HG02840 (cell line): Measurements from ENCODE around the gene RIMBP3B.
"Not testable (repeated sequence)": the region's sequence is repeated elsewhere in the genome, so short reads cannot be mapped to it uniquely, and the experiment has no call there.

Experiments
- ATAC-seq: cut with Tn5 transposase; IDR thresholded peaks from one replicate; pipeline ENCODE4 v1.9.1; 2021; ENCODE audit warnings: mild to moderate bottlenecking, moderate library complexity, moderate number of reproducible peaks; ENCODE audit not compliant: unreplicated experiment, low FRiP score

RIMBP3B gene, protein sequence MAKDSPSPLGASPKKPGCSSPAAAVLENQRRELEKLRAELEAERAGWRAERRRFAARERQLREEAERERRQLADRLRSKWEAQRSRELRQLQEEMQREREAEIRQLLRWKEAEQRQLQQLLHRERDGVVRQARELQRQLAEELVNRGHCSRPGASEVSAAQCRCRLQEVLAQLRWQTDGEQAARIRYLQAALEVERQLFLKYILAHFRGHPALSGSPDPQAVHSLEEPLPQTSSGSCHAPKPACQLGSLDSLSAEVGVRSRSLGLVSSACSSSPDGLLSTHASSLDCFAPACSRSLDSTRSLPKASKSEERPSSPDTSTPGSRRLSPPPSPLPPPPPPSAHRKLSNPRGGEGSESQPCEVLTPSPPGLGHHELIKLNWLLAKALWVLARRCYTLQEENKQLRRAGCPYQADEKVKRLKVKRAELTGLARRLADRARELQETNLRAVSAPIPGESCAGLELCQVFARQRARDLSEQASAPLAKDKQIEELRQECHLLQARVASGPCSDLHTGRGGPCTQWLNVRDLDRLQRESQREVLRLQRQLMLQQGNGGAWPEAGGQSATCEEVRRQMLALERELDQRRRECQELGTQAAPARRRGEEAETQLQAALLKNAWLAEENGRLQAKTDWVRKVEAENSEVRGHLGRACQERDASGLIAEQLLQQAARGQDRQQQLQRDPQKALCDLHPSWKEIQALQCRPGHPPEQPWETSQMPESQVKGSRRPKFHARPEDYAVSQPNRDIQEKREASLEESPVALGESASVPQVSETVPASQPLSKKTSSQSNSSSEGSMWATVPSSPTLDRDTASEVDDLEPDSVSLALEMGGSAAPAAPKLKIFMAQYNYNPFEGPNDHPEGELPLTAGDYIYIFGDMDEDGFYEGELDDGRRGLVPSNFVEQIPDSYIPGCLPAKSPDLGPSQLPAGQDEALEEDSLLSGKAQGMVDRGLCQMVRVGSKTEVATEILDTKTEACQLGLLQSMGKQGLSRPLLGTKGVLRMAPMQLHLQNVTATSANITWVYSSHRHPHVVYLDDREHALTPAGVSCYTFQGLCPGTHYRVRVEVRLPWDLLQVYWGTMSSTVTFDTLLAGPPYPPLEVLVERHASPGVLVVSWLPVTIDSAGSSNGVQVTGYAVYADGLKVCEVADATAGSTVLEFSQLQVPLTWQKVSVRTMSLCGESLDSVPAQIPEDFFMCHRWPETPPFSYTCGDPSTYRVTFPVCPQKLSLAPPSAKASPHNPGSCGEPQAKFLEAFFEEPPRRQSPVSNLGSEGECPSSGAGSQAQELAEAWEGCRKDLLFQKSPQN (N-terminal part only)

DNA sequence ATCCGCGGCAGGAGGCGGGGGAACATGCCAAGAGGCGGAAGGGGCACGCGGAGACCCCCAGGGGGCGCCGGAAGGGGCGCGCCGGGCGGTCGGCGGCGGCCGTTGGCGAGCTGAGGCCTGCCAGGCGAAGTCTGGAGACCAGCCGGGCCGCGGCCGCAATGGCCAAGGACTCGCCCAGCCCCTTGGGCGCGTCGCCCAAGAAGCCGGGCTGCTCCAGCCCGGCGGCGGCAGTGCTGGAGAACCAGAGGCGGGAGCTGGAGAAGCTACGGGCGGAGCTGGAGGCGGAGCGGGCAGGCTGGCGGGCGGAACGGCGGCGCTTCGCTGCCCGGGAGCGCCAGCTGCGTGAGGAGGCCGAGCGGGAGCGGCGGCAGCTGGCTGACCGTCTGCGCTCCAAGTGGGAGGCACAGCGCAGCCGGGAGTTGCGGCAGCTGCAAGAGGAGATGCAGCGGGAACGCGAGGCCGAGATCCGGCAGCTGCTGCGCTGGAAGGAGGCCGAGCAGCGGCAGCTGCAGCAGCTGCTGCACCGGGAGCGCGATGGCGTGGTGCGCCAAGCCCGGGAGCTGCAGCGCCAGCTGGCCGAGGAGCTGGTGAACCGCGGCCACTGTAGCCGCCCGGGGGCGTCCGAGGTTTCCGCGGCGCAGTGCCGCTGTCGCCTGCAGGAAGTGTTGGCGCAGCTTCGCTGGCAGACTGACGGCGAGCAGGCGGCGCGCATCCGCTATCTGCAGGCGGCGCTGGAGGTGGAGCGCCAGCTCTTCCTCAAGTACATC lies at the start of gene RIMBP3B:
RIMBP3B (plus strand) TSS at position 51 of the 767 bp plus-strand sequence; CDS start at position 159, 108 bp downstream.
- not testable (repeated sequence) for ATAC-seq

DNA sequence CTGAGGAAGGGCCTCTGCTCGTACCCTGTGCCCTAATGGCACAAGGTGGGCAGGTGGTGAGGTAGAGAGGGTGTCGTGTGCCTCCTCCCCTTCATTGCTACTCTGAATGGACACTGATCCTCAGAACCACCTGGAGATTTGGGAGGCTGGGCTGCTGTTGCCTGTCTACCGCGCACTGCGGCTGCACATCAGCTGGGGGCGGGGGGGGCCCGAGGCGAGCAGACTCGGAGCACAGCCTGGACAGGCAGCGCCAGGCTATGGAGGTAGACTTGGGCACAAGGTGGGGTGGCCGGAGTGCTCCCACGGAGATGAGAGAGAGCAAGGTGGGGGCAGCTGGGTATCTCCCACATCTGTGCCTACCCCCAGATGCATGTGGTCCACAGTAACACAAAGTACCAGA lies 26.0 kb upstream of the RIMBP3B start:
- not testable (repeated sequence) for ATAC-seq

DNA sequence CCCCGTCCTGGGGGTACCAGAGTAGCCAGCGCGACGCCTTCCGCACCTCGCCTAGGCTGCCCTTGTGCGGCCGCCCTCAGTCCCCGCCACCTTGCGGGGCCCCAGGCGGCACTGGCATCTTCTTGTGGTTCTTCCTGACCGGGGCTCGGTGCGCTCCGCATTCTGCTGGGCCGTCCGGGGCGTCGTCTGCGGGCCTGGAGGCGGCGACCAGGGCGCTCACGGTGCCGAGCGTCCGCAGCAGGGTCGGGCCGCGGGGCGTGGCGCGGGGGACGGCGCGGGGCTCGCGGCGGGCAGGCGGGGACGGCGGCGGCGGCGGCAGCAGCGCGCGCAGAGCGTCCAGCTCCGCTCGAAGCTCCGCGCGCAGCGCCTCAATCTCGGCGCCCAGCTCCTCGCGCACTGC lies 23.0 kb upstream of the RIMBP3B start:
- not testable (repeated sequence) for ATAC-seq

DNA sequence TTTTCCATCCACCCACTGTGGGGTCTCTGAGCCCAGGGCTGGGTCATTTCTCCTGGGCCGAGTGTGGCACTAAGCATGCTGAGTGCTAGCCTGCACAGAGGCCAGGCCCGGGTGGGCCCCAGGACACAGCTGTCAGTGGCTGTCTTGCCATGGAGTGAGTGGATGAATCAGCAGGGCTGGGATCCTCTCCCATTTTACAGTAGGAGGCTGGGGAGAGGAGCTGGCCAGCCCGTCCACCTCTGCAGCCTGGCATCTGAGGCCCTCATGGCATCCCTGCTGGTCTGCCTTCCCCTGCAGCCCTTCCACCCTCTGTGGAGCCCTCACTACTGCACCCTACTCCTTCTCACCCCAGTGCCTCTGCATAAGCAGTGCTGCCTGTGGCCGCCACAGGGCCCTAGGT lies 21.1 kb upstream of the RIMBP3B start:
- not testable (repeated sequence) for ATAC-seq

DNA sequence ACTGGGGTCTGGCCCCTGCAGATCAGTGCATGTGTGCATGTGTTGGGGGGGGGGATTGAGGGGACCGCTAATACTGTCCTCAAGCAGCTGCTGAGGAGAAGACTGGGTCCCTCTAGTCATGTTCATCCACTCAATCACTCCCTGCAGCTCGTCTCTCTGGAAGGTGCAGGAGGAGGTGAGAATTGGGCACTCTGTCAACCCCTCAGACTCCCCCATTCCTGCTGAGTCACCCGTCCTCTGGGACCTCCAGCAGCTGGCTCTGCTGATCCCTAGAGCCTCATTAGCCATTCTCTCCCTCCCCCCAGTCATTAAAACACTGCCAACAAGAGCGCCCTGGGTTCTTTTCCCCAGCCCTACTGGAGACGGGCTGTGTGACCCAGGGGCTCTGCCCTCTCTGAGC lies 20.5 kb upstream of the RIMBP3B start:
- not testable (repeated sequence) for ATAC-seq

DNA sequence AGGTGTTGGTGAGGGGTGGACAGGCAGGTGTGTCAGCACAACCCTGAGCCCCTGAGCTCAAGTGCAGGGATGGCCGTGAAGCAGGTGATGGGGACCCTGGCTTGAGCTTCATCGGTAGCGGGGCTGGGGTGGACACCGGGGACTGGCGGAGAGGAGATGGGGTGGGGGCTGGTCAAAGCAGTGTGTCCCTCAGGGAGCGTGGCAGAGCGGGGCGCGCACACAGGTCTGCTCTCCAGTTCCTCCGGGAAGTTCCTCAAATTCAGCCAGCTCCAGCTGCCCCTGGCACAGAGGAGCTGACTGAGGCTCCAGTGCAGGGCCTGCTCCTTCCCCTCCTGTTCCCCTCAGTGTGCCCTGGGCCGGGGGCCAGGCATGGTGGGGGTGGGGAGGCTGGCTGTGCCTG lies 19.7 kb upstream of the RIMBP3B start:
- not testable (repeated sequence) for ATAC-seq

DNA sequence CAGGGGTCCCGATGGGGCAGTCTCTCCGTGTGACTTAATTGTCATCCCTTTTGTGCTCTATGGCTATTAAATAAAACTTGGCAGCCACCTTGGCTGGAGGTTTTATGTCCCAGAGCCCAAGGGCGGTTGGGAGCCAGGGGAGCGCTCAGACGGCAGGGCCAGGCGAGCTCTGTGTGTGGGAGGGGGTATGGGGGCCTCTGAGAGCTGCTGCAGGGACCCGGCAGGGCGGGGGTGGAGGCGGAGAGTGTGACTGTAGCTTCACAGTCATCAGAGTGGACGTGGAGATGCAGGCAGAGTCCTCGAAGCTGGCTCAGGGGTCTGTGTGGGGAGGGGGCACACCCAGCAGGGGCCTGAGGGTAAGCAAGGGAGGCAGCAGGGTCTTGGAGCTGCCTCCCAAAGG lies 19.2 kb upstream of the RIMBP3B start:
- ATAC-seq = not testable (repeated sequence)

DNA sequence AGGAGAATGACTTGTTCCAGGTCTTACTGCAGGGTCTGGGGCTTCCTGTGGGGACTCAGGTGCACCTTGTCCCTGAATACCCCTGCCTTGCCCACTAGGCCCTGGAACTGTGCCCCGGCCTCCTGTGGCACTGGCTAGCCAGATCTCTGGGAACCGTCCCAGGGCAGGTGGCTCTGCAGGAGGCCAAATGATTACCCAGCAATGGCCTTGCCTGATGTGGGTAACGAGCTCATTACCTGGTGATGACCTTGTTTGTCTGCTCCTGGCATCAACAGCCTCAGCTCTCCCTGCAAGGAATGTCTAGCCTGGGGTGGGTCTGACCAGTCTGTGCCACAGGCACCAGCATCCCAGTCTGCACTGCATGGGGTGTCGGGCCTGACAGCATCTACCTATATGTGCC lies 18.2 kb upstream of the RIMBP3B start:
- ATAC-seq = not testable (repeated sequence)

DNA sequence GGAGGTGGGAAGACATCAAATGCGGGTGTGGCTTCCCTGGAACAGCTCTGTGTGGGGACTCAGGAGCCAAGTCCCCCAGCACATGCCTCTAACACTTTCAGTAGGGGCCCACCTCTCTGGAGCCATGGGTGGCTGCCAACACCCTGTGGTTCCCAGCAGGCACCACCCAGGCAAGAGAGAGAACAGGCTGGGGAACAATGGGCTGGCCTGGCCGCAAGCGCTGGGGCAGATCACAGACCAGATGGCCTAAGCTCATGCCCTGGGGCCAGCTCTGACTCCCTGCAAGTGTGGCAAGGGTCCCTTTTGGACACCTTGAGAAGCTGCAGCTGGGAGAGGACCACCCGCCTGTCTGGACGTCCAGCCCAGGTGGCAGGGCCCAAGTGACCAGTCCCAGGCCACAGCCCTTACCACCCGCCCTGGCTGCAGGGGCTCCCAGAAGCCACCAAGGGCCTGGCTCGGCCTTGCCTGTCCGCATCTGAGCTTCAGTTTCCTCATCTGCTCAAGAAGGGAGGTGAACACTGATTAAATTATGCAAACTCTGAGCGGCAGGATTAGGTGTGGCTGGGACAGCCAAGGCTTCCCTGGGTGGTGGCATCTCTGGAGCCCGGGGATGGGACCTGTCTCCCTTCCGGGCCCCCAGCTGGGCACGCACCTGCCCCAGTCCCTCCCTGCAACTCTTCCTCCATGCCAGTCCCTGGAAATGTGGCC lies 14.8 kb upstream of the RIMBP3B start:
- not testable (repeated sequence) for ATAC-seq

DNA sequence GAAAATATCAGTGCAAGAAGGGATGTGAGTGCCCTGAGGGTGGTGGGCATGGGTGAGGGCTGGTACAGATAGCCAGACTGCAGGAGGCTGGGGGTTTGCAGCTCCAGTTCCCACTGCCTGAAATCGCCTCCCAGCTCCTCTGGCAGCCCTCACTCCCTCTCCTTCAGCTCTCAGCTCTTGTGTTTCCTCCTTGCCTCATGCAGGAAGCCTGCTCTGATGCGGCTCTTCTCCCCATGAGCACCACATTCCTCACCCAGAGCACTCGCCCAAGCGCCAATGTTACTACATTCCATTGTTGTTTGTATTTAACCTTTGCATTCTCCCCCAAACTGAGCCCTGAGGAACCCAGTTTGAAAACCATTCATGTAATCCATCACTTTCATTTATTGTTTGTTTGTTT lies 7.7 kb upstream of the RIMBP3B start:
- ATAC-seq = not testable (repeated sequence)

DNA sequence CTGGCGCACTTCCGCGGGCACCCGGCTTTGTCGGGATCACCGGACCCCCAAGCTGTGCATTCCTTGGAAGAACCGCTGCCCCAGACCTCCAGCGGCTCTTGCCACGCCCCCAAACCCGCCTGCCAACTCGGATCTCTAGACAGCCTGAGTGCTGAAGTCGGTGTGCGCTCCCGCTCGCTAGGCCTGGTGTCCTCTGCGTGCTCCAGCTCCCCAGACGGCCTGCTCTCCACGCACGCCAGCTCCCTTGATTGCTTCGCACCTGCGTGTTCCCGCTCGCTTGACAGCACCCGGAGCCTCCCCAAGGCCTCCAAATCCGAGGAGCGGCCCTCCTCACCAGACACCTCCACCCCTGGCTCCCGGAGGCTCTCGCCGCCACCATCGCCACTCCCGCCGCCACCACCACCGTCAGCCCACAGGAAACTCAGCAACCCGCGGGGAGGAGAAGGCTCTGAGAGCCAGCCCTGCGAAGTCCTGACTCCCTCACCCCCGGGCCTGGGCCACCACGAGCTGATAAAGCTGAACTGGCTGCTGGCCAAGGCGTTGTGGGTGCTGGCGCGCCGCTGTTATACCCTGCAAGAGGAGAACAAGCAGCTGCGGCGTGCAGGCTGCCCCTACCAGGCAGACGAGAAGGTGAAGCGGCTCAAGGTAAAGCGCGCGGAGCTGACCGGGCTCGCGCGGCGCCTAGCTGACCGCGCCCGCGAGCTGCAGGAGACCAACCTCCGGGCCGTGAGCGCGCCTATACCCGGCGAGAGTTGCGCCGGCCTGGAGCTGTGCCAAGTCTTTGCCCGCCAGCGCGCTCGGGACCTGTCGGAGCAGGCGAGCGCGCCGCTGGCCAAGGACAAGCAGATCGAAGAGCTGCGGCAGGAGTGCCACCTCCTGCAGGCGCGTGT lies 1.2 kb downstream of the RIMBP3B start:
- not testable (repeated sequence) for ATAC-seq

DNA sequence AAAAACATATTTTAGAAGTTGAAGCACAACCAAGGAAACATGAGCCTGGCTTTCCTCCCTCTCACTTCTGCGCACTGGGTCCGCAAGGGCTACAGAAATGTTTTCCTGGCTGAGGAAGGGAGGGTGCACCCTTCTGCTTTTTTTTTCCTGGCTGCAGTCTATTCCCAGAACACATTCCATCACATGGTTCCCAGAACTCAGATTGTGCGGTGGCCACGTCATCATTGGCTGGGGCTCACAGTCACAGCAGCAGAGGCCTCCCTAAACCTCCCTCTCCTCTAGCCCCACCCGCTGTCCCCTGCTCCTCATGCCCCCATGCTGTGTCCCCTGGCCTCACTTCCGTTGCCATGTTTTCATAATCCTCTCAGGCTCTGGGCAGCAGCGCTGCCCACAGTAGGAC lies 5.9 kb downstream of the RIMBP3B start:
- ATAC-seq = not testable (repeated sequence)

DNA sequence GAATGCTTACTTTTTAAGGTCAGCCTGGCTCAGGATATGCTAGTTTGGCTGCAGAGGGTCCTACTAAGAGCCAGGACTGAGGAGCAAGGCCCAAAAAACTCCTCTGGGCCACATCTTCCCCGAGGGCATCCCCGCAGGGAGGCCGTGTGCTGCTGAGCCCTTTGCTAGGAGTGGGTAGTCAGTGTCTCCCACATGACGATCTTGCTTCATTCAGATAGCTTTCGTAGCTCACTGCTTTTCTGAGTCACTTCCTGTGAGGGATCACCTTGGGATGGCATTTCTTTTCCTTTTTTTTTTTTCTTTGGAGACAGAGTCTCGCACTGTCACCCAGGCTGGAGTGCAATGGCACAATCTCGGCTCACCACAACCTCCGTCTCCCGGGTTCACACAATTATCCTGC lies 6.5 kb downstream of the RIMBP3B start:
- not testable (repeated sequence) for ATAC-seq

DNA sequence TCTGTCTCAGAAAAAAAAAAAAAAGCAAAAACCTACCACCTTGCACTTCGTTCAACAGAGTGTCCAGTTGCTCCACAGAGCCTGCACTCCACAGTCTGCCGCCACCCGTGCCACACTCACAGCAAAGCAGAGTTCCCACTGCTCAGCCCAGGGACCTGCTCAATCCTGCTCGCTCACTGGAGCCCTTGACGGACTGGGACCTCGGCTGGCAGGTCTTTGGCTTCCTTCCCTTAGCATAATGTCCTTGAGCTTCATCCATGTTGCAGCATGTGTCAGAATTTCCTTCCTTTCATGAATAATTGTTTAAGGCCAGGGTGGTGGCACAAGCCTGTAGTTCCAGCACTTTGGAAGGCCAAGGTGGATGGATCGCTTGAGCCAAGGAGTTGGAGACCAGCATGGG lies 11.1 kb downstream of the RIMBP3B start:
- not testable (repeated sequence) for ATAC-seq

DNA sequence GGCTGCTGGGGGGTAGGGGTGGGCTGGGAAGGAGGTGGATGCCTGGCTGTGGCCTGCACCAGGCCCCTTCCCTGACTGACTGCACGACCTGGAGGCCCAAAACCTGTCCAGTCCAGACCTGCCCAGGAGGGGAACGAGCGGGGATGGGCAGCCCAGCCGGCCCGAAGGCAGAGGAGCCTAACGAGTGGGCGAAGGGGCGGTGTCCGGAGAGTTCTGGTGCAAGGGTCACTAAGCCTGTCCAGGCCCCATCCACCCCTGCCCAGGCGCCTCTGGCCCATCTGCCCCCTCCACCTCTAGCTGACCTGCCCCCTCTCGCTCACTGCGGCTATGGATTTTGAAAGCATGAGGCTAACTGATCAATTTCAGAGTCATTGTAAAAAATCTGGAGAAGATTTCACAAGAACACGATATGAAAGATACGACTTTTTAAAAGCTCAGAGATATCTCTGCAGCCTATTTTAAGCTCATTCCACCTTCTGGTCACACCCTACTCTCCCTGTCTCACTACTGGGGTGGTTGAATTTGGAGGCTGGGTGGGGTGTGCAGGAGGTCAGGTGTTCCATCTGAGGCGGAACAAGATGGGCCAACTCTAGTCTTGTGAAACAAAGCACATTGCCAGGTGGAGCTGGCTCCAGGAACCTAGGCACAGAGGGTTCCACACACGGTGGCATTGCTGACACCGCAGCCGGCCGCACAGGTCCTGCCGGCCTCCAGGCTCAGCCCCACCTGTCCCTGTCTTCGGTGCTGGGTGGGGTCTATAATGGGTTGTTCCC lies 17.8 kb downstream of the RIMBP3B start:
- ATAC-seq = not testable (repeated sequence)

DNA sequence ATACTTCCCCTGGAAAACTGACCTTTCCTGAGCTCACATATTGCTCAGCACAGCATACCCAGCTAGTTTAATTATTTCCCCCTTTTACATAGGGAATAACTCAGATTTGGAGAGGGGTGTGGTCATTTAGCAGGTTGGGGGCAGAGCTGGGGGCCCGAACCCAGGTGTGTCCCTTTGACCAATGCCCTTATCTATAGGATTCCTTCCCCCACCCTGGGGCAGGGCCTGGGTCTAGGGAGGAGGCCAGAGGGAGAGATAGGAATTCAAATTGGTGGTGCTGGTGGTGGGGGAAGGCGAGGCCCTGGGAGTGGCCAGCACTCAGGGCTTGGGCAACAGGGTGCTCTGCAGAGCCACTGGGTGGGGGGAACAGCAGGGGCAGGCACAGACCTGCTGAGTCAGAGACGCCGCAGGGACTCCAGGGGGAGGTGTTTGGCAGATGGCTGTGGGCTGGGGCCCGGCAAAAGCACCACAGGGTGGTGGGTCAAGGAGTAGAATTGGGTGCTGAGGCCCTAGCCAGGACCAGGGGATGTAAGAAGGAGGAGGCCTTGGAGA lies 19.3 kb downstream of the RIMBP3B start:
- not testable (repeated sequence) for ATAC-seq

DNA sequence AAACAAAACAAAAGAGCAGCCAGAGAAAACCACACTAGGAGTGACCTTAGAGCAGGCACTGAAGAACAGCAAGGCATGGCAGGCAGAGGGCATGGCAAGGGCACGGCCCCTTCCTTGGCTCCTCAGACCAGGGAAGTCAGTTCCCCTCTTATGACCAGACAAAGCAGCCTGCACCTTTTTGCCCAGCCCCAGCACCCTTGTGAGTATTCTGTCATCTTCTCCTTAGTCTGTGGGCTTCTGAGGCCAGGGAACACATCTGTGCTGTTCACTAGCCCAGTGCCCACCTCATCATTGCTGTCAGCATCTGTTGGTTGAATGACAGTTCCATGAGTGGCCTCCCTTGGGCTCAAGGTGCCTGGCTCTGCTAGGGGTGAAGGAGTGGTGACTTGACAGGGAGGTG lies 23.6 kb downstream of the RIMBP3B start:
- ATAC-seq = not testable (repeated sequence)
